HS-5 (cell line): ENCODE data around the gene FLRT2.
A peak's percentile ranks its signal among the peaks of the same experiment; 100 is the strongest.

Source experiments
- DNase-seq: peaks from one replicate; pipeline ENCODE4 v3.0.0-alpha.2; 2012; ENCODE audit warnings: low read depth

FLRT2 gene

DNA sequence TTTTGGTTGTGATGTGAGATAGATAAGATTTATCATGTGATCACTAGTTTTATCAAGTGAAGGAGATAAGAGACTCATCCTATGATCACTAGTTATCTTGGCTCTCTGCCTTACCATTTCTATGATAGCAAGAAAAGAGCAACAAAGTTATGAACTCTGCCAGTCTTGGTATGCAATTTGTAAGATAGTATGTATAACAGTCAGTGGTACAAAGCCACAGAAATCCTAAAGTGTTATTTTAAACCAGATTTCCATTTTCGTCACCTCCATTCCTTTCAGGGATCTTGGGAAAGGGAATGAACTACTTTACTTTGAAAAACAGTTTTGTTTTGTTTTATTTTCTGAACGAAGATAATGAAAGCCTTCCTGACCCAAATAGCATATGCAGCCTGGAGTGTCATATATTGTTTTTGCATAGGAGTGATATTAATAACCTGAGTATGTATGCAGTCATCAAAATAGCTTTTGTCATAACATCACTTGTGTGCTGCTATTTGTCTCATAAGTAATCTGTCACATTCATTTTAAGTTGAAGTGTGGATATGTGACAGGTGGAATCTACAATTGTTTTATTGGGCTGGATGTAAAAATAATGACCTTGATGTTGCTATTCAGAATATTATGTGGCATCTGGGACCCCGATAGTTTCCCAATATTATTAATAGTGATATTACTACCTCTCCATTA lies 35.0 kb downstream of the FLRT2 start:
- DNase-seq: no peak

DNA sequence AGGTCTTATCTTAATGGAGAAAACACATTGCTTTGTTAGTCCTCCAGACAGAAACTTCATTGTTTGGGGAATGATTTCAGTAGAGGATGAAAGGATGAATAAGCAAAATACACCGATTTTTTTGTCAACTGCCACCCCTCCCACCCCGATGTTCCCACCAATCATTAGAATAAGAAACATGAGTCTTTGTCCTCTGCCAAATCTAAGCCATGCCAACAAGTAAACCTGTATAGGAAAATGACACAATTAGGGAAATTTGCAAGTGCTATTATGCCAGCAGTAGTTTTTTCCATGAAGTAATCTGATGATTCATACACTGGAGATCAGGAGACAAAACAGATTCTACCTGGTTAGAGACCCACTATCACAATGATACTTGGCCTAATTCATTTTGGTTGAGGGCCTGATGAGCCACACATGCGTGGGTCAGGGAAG lies 35.9 kb downstream of the FLRT2 start:
- peak; percentile 46 for DNase-seq

DNA sequence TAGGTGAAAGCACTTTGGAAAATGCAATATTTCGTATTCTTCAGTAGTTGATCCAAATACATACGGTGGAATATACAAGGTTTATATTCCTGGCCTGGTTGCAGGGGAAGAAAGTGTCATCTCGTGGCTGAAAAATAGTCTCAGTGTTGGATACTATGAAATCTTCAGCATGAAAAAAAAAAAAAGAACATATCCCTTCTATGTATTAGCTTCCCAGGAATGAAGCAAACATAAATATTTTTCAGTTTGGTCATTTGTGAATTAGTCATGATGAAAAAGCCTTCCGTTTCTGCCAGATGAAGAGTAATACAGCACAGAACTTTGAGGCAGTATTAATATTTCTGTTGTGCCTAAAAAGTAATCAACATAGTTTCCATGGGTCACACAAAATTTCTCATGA lies 36.7 kb downstream of the FLRT2 start:
- DNase-seq: peak; percentile 77

DNA sequence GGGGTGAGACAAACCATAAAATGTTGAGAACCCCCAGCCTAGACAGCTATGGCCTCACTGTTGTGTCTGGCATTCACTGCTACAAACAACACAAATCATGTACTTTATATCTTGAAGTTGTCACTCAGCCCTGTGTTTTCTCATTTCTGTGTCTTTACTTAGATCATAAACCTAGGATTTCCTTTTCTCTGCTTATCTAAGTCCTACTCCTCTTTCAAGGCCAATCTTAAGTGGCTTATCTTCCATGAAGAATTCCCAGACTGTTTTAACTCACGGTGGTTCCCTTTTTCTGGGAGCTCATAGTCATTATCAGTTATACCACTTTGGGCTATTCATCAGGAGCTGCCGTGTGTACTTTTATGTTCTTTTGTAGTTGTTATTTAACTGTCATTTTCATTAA lies 42.1 kb downstream of the FLRT2 start:
- DNase-seq: no peak

DNA sequence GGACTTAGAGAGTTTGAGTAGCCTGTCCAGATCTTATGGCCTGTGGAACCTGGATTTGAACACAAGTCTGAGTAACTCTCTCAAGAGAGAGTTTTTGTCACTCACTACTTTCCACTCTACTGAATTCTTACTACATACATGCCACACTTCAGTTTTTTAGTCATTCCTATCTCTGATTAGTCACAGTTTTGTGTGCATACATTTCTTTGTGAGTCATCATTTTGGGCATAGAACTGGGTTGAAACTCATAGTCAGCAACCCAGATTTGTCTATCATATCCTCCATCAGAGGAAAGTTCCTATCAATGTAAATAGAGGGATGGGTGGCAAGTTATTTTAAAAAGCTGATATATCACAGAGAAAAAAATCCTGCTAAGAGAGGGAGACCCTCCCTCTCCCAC lies 42.9 kb downstream of the FLRT2 start:
- DNase-seq: peak; percentile 73

DNA sequence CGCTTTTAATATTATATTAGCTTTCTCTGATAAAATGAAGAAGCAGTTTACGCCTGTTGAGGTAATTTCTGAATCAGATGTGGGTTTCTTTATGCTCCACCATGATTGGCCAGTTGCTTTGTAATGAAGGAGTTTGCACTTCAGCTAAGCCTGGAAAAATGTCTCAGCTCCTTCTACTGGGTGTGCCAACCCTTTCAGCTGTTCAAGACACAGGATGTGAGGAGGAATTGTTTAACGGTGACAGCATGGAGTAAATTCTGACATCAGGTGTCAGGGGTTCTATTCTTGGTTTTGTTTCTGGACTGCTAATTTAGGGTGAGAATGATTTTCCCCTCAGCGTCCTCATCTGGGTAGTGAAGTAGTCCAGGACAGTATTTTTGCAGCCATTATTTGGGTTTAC lies 43.5 kb downstream of the FLRT2 start:
- no peak for DNase-seq

DNA sequence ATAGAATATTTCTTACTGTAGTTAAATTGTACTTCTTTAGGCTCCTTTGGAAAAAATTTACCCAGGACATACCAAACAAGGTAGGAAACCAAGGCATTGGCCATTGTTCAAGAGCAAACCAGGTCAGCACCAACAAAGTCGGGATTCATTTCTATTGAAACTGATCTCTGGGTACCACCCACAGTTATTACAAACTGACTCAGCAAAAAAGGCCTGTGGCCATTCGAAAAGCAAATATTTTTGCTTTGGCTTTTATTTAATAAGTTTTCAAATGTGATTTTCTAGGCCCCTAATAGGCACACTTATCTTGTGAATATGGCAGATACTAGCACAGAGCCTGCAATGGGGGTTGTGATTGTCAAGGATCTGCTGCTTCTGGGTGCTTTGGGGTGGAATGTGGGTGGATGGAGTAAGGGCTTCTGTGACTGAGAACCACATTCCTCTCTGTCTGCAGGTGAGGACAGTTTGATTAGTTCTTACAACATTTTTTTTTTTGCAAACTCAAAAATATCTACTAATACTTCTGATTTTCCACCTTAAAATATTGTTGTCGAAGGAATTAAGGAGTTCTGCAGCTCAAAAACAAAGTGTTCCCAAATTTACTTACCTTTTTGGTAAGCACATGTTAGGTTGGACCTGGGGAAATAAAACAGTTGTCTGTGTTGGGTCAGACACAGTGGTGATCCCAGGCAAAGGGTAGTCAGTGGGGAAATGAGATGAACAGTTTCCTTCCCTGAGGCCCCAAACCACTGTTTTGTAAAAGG lies 45.1 kb downstream of the FLRT2 start:
- DNase-seq: no peak

DNA sequence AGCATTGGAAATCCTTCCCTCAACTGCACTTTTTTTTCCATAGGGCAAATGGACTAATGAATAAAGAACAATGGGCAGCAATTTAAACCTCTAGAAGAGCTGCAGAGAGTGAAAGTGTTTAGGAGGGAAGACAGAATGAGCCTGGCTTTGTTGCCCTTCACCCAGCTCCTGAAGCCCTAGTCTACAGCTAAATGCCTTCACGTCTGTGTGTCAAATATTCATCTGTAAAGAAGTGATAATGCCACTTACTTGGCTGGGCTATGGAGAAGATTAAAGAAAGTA lies 45.6 kb downstream of the FLRT2 start:
- DNase-seq: no peak

DNA sequence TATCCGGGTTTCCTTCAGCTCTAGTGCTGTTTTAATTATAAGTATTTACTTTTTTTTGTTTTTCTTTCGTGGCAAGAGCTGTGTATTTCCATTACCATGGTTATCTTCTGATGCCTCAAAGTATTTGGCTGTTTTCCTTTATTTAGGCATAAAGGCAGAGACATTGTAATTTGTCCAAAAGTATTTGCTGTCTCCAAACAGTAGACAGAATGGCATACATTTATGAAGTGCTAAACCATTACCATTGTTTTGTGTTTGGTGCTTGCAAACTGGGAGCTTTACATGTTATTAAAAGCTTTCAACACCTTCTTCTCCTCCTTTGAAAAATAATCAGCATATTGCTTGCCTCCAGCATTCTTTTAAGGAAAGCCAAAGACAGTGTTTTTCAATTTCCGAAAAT lies 46.3 kb downstream of the FLRT2 start:
- DNase-seq: no peak

DNA sequence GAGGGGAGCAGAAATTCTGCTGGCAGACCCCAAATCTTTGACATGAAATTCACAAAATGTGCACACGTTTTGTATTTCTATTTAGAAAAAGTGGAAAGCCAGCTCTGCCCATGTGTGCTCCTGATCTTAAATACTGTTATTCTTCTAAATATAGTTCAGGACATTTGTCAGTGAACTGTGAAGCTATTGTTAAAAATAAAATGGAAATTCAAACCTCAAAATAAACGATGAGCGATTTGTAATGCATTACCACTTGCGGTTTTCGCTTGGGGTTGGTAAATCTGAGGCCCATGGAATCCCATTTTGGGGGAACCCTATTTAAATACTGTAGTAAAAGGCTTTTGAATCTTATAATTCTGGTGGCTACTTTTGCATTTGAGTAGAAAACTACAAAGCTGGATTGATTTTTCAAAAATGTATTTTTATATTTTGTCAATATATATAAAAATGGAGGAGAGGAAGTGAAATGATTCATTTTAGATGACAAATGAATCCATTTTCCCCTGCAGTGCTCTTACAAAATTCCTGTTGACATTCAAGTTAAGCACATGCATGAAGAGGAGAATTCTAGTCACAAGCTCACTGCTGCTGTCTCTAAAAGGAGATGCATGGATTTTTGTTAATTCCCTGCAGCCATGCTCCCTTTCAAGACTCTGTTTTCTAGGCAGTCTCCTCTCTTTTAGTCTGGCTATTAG lies 47.1 kb downstream of the FLRT2 start:
- no peak for DNase-seq

DNA sequence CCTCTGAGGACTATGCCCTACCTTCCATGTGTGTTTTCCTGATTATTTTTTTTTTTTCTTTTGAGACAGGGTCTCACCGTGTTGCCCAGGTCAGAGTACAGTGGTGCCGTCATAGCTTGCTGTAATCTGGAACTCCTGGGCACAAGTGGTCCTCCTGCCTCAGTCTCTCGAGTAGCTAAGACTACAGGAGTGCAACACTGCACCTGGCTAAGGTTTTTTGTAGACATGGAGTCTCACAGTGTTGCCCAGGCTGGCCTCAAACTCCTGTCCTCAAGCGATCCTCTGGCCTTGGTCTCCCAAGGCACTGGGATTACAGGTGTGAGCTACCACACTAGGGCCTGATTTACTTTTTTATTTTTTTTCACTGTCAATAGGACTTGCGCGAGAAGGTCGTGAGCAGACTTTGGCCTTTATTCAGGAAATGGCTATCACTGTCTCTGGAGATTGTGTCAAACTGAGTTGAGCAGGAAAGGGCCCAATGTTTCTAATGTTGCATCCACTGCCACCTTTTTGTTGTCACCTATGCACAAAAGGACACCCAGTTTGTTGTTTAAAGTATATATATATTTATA lies 47.7 kb downstream of the FLRT2 start:
- DNase-seq: no peak

DNA sequence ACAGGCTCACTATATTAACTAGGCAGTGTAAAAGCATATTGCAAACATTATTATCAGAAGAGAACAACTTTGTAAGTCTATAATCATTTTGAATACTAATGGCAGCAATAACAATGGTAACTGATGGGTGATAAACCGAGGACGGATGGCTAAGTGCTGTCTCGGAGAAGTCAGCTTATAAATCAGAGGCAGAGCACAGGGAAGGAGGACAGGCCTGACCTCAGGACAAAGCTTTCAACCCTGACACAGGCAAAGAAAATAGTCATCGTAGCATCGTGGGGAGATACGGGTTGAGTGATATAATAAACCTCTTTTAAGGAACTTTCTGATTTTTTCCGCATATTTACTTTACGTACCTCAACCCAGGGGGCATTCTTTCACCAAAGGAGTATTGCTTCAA lies 48.4 kb downstream of the FLRT2 start:
- DNase-seq: no peak

DNA sequence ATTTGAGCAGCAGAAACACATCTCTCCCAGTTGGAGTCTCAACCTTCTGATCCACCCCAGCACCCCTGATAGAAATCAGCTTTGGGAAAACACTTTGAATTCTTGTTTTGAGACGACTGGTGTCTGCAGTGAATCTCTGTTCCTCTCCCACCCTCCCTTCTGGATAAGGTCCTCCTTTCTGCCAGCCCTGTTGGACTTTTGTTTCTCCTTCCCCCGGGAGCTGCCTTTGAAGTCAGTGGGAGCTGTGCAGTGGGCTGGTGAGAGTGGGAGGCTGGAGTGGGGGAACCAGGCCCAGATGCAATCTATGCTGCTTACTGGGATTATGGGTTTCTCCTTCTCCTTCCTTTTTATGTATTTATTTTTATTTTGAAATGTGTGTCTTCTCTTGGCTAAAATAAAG lies 49.0 kb downstream of the FLRT2 start:
- no peak for DNase-seq

DNA sequence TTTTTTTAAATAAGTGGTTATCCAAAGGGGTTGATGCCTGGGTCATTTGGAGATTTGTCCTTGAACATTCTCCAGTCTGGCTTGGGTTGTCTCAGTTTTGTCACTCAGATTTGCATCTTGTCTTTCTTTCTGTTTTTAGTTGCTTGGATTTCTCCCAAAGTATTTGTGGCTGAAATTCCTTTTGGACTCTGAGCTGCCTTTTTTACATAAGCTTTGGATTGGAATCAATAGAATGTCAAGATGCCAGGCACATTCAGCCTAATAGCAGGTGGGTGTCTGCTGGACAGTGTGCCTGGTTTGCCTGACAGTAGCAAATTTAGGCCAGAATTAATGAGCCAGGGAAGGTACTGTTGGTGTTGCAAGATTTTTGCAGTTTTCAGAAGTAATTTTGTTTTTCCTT lies 50.0 kb downstream of the FLRT2 start:
- no peak for DNase-seq

DNA sequence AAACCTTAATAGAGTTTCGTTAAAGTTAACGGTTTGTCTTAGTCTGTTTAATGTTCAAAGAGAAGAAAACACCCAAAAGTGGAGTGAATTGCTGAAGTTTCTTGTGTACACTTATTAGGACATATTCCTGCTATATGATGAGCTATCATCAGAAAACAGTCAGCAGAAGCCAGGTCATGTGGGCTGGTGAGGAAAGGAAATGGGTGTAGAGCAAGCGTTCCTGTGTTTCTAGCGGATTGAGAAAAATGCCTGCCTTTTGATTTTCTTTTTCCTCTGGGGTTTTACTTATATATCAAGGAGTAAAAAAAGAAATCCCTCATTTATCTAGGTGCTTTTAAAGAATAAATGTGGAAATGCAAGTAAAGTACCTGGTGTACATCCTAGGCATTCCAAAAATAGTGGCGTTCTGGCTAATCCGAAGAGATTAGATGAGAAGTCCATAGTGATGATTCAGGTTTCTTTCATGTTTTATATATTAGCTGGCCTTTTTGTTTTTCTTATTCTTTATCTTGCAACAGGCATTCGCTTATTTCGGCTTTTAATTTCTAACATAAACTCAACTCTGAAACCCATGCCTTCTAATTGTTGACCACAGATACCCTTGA lies 50.7 kb downstream of the FLRT2 start:
- DNase-seq: no peak

DNA sequence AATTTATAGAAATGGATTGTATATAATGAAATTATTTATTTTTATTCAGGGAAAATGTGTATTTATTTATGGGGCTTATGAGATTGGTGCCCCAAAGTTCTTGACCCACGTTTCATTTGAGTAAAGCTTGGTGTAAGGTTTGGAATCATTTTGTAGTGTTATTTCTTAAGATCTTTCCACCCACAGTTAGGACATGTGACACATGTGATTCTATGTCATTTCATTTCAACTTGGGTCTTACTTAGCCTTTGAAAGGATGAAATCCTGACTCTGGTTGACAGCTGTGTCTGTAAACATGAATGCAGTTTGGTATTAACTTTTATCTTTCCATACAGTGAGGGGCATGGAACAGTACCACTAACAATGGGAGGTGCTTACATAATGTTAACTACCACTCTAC lies 51.7 kb downstream of the FLRT2 start:
- no peak for DNase-seq

DNA sequence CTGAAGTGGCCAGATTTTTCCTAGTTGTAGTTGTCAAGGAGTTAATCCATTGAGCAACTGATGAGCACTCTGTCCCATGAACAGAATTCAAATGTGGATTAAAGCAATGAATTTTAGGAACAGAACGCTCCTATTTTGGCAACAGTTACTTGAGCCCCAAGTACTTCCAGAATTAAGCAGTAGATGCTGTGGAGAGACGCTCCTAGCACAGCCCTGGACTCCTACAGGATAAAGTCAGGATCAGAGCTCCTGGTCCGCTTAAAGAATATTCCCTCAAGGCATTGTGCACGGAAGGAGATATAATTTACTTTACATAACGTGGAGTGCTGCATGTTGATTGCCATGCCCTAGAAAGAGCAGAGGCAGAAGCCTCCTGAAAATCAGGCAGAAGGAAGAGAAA lies 53.4 kb downstream of the FLRT2 start:
- DNase-seq: no peak

DNA sequence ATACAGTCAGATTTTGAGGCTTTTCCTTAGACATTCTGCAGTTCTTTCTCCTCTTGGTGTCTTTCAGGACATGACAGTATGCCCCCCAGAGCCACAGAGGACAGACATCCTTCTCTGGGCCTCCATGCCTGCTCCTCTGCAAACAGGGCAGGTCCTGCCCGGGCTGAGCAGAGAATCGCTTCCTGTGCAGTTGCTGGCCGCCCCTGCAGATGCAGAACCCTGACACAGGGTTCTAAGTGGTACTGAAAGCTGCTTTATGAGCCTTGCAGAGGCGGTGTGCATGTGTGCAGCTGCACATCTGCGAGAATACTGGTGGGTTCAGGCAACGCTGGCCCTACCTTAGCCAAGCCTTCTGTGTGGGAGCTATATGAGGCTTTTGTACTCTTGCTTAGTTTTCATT lies 54.5 kb downstream of the FLRT2 start:
- DNase-seq: no peak

DNA sequence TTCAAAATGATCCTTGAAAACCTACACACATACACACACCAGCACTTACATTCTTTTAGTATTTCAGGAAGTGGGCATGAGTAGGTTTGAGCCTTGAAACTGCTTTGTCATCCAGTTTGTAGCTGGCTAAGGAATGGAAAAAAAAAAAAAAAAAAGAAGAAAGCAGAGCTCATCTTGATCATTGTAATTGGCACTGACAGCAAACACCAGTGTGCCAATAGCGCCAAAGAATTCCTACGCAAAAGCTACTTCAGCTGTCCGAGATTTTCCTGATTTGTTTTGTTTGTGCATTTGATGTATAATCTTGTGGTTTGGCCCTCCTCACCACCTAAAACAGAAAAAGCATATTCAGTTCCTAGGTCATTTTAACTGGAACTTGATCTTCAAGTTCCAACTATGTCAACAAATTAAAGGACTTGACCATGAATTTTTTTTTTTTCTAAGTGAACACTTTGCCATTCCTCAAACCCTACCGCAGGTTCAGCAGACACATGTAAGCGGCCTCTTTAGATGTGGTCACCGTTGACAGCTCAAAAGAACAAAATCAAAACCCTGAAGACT lies 57.3 kb downstream of the FLRT2 start:
- no peak for DNase-seq

DNA sequence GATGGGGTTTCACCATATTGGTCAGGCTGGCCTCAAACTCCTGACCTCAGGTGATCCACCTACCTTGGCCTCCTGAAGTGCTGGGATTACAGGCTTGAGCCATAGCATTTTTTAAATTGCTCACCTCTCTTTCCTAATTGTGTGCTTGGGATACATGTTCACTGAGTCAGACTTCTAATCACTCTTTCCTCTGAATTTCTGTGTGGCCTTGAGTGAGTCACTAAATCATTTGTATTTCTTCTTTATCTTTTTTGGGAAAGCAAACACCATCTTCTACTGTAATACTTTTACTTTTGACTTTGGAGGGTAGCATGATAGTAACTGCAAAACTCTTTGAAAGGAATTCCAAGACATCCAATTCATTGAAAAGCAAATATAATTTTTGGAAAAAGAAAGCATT lies 60.8 kb downstream of the FLRT2 start:
- no peak for DNase-seq

DNA sequence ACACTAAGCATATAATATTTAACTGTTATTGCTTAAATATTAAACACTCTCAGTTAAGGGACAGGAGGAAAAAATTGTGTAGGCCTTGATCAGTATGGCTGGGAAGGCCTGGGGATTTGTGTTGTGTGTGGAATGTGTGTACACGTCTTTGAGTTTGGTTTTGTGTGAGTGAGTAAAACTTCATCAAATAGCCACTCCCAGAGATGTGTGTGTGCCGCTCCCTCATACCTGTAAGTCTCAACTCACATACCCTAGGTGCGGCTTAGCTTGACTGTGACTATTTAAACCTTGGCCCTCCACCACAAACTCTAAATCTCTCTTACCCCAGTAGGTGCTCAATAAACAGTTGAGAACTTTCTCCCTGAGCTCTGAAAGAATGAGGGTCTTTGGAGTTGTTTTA lies 64.3 kb downstream of the FLRT2 start:
- DNase-seq: no peak

DNA sequence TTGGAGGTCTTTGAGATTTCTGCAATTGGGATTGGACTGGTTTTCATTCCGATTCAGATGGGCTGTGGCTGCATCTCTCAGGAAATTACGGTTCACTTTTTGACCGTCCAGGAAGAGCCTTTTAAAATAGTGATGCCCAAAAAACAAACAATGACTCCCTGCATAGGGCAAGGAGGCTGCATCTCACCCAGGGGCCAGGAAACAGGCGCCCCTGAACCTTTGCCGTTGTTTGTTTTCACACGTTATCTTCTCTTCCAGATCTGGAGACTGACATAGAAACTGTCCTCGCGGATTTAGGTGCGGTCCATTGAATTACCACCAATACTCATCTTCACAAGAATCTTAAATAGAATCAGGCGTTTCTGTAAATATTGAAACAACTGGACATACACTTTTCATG lies 66.0 kb downstream of the FLRT2 start:
- no peak for DNase-seq
